GM19395 (cell line): ENCODE results near the gene OR52W1.

Experiments used
- ATAC-seq: cut with Tn5 transposase; IDR thresholded peaks from one replicate; pipeline ENCODE4 v1.9.1; 2021; ENCODE audit warnings: mild to moderate bottlenecking, moderate library complexity; ENCODE audit not compliant: unreplicated experiment

The OR52W1 gene

GRCh38 chr11:6199174-6199810 lies at the start of gene OR52W1:
Gene OR52W1 (plus strand): TSS chr11:6199224. CDS start chr11:6199224, 0 bp downstream.
- ATAC-seq: no peak

- no peak for ATAC-seq
These were observed 47.9 kb upstream of the OR52W1 start for GRCh38 chr11:6151117-6151516.

GRCh38 chr11:6152126-6152525 lies 46.9 kb upstream of the OR52W1 start:
- ATAC-seq: no peak

- ATAC-seq: no peak
These were observed 42.2 kb upstream of the OR52W1 start for GRCh38 chr11:6156628-6157359.

GRCh38 chr11:6170226-6170625 lies 28.8 kb upstream of the OR52W1 start, which contains the start of gene OR52B2:
Gene OR52B2 (minus strand): TSS chr11:6170326. CDS start chr11:6170326, 0 bp downstream.
- no peak for ATAC-seq

GRCh38 chr11:6175440-6175839 lies 23.6 kb upstream of the OR52W1 start:
- no peak for ATAC-seq

- no peak for ATAC-seq
These were observed 7.3 kb upstream of the OR52W1 start for GRCh38 chr11:6191742-6192141.

- no peak for ATAC-seq
These were observed 4.9 kb upstream of the OR52W1 start for GRCh38 chr11:6194065-6194581.

- no peak for ATAC-seq
These were observed 2.6 kb upstream of the OR52W1 start for GRCh38 chr11:6196396-6196795.

GRCh38 chr11:6197466-6198200 lies 1.4 kb upstream of the OR52W1 start:
- no peak for ATAC-seq

- ATAC-seq: no peak
These were observed 2.0 kb downstream of the OR52W1 start for GRCh38 chr11:6200975-6201374.

- ATAC-seq: no peak
These were observed 2.5 kb downstream of the OR52W1 start for GRCh38 chr11:6201481-6201880.

GRCh38 chr11:6202041-6202440 lies 3.0 kb downstream of the OR52W1 start:
- no peak for ATAC-seq

- ATAC-seq: peak; percentile 81
These were observed 4.3 kb downstream of the OR52W1 start for GRCh38 chr11:6203327-6203726.

GRCh38 chr11:6204706-6205105 lies 5.7 kb downstream of the OR52W1 start:
- no peak for ATAC-seq

- ATAC-seq: no peak
These were observed 6.3 kb downstream of the OR52W1 start, which contains the start of gene C11orf42 for GRCh38 chr11:6205366-6205765. Gene C11orf42 (plus strand): TSS chr11:6205557. CDS start chr11:6205616, 59 bp downstream.

- ATAC-seq: no peak
These were observed 7.6 kb downstream of the OR52W1 start for GRCh38 chr11:6206456-6207180.

GRCh38 chr11:6209801-6210200 lies 10.8 kb downstream of the OR52W1 start:
- ATAC-seq: no peak

- ATAC-seq: no peak
These were observed 11.4 kb downstream of the OR52W1 start for GRCh38 chr11:6210274-6210955.

- ATAC-seq: no peak
These were observed 15.5 kb downstream of the OR52W1 start for GRCh38 chr11:6214530-6214929.
